ENCODE measurements around the gene RSL24D1.
A peak's percentile ranks its signal among the peaks of the same experiment; 100 is the strongest.

RSL24D1 gene

GRCh38 chr15:55183679-55184078, 13.1 kb downstream of the RSL24D1 start:
- Histone ChIP-seq H3K27ac (no peak overlapping the region), H3K4me1 (ENCODE audit: low read depth, poor library complexity, severe bottlenecking) (no peaks in the 10 kb centered on the region), H3K79me2 (ENCODE audit: insufficient read depth, low read depth) (peaks cover 33% of the 10 kb centered on the region), H3K4me2 (no peak overlapping the region), H2AFZ (ENCODE audit: low read depth) (no peak overlapping the region), H4K20me1 (ENCODE audit: insufficient read depth) (no peaks in the 10 kb centered on the region), H3K4me3 (IDR thresholded peaks at IDR 0.05; ENCODE audit: insufficient read depth, low read depth, low read length) (no peak overlapping the region), H3K36me3 (ENCODE audit: insufficient read depth) (no peaks in the 10 kb centered on the region), H3K27me3 (ENCODE audit: insufficient read depth, low read depth) (no peaks in the 10 kb centered on the region), H3K9ac (no peak overlapping the region)
- no peak for TF ChIP-seq CTCF (conservative IDR thresholded peaks at IDR 0.05; ENCODE audit: low read depth, low read length)

GRCh38 chr15:55179141-55179540, 17.6 kb downstream of the RSL24D1 start:
- no peaks in the 10 kb centered on the region for H3K27me3 ChIP-seq (ENCODE audit: insufficient read depth, low read depth)
- no peak overlapping the region for H3K4me2 ChIP-seq
- H2AFZ ChIP-seq (ENCODE audit: low read depth), result no peak overlapping the region
- H4K20me1 ChIP-seq (ENCODE audit: insufficient read depth), result no peaks in the 10 kb centered on the region
- no peak overlapping the region for H3K27ac ChIP-seq
- no peak for TF ChIP-seq CTCF (conservative IDR thresholded peaks at IDR 0.05; ENCODE audit: low read depth, low read length)
- no peak overlapping the region for H3K4me3 ChIP-seq (IDR thresholded peaks at IDR 0.05; ENCODE audit: insufficient read depth, low read depth, low read length)
- H3K4me1 ChIP-seq (ENCODE audit: low read depth, poor library complexity, severe bottlenecking), result no peaks in the 10 kb centered on the region
- no peaks in the 10 kb centered on the region for H3K36me3 ChIP-seq (ENCODE audit: insufficient read depth)
- no peaks in the 10 kb centered on the region for H3K79me2 ChIP-seq (ENCODE audit: insufficient read depth, low read depth)
- no peak overlapping the region for H3K9ac ChIP-seq

DNA sequence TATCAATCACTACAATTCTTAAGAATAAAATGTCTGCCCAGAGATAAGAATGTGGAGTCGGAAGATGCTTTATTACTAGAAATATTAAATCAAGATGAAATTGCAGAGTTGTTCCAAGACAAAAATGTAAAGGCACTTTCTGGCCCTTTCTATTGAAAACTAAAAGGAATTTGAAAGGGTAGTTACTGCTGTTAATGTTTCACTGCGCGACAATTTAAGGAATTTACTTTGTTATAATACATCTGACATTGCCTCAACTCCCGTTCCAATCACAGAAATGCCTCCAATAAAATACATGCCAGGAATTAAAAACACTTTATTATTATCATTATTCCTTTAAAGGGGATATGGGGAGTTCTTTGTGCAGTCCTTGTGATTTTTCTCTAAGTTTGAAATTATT, 26.4 kb downstream of the RSL24D1 start:
- H4K20me1 ChIP-seq (ENCODE audit: insufficient read depth), result no peaks in the 10 kb centered on the region
- H3K36me3 ChIP-seq (ENCODE audit: insufficient read depth), result no peaks in the 10 kb centered on the region
- no peak overlapping the region for H3K9ac ChIP-seq
- no peak overlapping the region for H3K4me2 ChIP-seq
- no peak for TF ChIP-seq CTCF (conservative IDR thresholded peaks at IDR 0.05; ENCODE audit: low read depth, low read length)
- H3K79me2 ChIP-seq (ENCODE audit: insufficient read depth, low read depth), result no peaks in the 10 kb centered on the region
- no peaks in the 10 kb centered on the region for H3K4me1 ChIP-seq (ENCODE audit: low read depth, poor library complexity, severe bottlenecking)
- no peak overlapping the region for H3K4me3 ChIP-seq (IDR thresholded peaks at IDR 0.05; ENCODE audit: insufficient read depth, low read depth, low read length)
- no peaks in the 10 kb centered on the region for H3K27me3 ChIP-seq (ENCODE audit: insufficient read depth, low read depth)
- H2AFZ ChIP-seq (ENCODE audit: low read depth), result no peak overlapping the region
- no peak overlapping the region for H3K27ac ChIP-seq

DNA sequence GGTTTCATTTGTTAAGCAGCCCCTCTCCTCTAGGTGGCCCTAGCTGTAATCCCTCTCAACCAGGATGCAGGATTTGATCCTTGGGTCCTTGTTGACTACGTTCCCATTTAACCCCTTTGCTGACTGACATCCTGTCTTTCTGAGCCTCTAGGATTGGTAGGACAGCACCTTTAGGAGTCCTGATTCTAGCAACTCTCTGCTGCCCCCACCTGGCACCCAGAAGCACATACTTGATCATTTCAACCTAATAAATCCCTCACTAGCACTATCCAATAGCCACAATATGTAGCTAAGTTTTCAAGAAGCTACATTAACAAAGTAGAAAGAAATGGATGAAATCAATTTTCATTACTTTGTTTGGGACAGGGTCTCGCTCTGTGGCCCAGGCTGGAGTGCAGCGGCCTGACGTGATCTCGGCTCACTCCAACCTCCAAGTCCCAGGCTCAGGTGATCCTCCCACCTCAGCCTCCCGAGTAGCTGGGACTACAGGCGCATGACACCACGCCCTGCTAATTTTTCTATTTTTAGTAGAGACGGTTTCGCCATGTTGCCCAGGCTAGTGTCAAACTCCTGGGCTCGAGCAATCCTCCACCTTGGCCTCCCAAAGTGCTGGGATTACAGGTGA, 28.3 kb downstream of the RSL24D1 start:
- TF ChIP-seq CTCF (conservative IDR thresholded peaks at IDR 0.05; ENCODE audit: low read depth, low read length), result peak; percentile 92
- no peaks in the 10 kb centered on the region for H3K27me3 ChIP-seq (ENCODE audit: insufficient read depth, low read depth)
- no peaks in the 10 kb centered on the region for H4K20me1 ChIP-seq (ENCODE audit: insufficient read depth)
- no peaks in the 10 kb centered on the region for H3K36me3 ChIP-seq (ENCODE audit: insufficient read depth)
- no peak overlapping the region for H3K27ac ChIP-seq
- H3K4me2 ChIP-seq, result no peak overlapping the region
- no peaks in the 10 kb centered on the region for H3K79me2 ChIP-seq (ENCODE audit: insufficient read depth, low read depth)
- H3K4me3 ChIP-seq (IDR thresholded peaks at IDR 0.05; ENCODE audit: insufficient read depth, low read depth, low read length), result no peak overlapping the region
- H2AFZ ChIP-seq (ENCODE audit: low read depth), result no peak overlapping the region
- H3K4me1 ChIP-seq (ENCODE audit: low read depth, poor library complexity, severe bottlenecking), result no peaks in the 10 kb centered on the region
- H3K9ac ChIP-seq, result no peak overlapping the region
